GM12892 (cell line): ENCODE data around the gene RPL32.

Experiments
- DNase-seq: peaks from one replicate; pipeline ENCODE4 v3.0.0; 2011; ENCODE audit not compliant: insufficient read length
- FAIRE-seq: peaks from 2 replicates; lab custom pipeline; 2011; peaks lifted over from hg19 to GRCh38; lab: Jason Lieb, UNC
- POLR2A ChIP-seq: IDR thresholded peaks from 2 replicates; pipeline ENCODE4 v1.6.1; 2011; ENCODE audit warnings: low read depth, low read length, control low read depth
- POLR2AphosphoS5 ChIP-seq: IDR thresholded peaks from 2 replicates; pipeline ENCODE4 v1.6.1; 2011; ENCODE audit warnings: low read depth, low read length, control low read depth
- TAF1 ChIP-seq: IDR thresholded peaks from 2 replicates; pipeline ENCODE4 v1.6.1; 2011; ENCODE audit warnings: low read depth, mild to moderate bottlenecking, control low read depth, low read length, borderline replicate concordance

The RPL32 gene

DNA sequence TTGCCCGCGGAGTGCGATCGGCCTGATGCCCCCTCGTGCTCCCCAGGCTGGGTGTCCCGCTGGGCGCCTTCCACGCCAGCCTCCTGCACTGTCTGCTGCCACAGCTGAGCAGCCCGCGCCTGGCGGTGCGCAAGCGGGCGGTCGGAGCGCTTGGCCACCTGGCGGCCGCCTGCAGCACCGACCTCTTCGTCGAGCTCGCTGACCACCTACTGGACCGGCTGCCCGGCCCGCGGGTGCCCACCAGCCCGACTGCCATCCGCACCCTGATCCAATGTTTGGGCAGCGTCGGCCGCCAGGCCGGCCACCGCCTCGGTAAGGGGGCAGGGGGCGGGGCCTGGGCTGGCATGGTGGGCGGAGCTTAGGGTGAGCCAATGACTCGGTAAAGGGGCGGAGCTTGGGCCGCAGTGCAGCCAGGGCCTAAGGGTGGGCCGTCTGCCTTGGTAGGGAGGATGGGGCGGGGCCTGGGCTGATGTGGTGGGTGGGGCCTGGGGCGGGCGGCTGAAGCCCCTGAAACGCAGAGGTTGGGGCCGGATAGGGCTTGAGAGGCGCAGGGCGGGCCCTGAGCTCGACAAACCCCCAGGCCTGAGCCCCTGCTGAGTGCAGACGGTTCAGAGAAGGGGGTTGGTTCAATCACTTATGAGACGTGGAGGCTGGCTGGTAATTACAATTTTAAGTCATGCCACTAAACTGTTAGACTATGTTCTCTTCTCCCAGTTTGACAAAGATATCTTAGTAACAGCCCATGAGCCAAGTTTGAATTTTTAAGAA is 31.2 kb downstream of the RPL32 start:
- FAIRE-seq (peak; percentile 95), DNase-seq (peak; percentile 96)
- TF ChIP-seq TAF1: no peak
- no peak for TF ChIP-seq POLR2A
- no peak for TF ChIP-seq POLR2AphosphoS5

- DNase-seq: no peak
- no peak for FAIRE-seq
- TF ChIP-seq TAF1: no peak
- TF ChIP-seq POLR2A: no peak
- TF ChIP-seq POLR2AphosphoS5: no peak
These were observed 31.9 kb downstream of the RPL32 start for GRCh38 chr3:12809435-12809834.

- TF ChIP-seq TAF1 (no peak), POLR2AphosphoS5 (no peak), POLR2A (no peak)
- no peak for DNase-seq
- FAIRE-seq: no peak
These were observed 32.4 kb downstream of the RPL32 start for GRCh38 chr3:12809001-12809400.

DNA sequence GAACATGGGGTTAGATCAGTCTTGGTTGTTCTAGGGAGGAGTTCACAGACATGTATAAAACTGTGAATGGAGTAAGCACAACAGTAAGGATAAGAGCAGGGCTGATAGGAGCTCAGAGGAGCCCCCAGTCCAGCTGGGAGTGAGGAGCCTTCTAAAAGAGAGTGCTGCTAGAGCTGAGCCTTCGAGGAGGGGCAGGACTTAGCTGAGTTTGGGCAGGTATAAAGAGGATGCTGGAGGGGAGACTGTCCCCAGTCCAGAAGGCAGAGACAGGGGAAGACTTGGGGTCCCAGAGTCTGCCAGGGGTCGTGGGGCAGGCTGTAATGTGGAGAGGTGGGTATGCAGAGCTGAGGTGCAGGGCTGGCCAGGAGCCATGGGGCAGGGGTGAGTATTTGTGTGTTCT is 32.8 kb downstream of the RPL32 start:
- DNase-seq: no peak
- TF ChIP-seq POLR2AphosphoS5: no peak
- TF ChIP-seq TAF1: no peak
- no peak for TF ChIP-seq POLR2A
- FAIRE-seq: no peak

DNA sequence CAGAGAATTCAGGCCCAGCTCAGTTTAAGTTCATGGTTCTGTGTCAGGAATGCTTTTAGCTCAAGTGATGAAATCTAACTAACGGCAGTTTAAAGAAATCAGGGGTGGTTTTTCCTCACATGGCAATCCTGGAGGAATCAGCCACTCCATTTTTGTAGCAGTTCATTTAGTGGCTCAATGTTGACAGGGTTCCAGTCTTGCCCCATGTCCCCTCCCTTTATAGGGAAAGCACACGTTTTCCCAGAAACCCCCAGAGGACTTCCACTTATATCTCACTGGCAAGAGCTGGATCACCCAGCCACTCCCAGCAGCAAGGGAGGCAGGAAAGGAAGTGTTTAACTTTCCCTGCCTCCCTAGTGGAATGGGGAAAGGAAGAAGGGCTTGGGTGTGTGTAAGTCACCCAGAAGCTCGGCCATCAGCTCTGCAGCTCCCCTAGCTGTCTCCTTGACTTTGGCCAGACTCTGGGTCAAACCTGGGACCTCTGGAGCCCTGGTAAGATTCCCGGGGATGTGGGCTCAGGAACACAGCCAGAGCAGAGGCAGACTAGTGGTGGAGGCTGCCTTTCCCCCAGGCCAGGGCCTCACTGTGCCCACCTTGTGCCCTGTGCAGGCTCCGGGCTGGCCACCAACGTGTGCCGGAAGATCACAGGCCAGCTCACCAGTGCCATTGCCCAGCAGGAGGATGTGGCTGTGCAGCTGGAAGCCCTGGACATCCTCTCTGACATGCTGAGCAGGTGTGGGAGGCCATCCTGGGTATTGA is 33.6 kb downstream of the RPL32 start:
- TF ChIP-seq POLR2AphosphoS5 (no peak), TAF1 (no peak), POLR2A (no peak)
- FAIRE-seq (no peak), DNase-seq (no peak)

DNA sequence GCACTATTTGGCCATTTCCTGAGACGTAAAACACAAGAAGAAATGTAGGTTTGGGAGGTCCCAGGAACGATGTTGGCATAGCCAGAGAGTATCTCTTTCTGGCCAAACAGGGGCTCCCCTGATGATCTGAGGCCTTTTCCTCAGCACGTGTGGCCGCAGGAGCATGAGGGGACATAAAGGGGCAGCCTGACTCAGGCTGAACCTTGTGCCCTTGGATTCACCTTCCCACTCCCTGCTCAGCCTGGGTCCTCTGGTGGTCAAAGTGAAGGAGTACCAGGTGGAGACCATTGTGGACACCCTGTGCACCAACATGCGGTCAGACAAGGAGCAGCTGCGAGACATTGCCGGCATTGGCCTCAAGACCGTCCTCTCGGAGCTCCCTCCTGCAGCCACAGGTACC is 34.3 kb downstream of the RPL32 start:
- DNase-seq (no peak), FAIRE-seq (no peak)
- no peak for TF ChIP-seq POLR2A
- no peak for TF ChIP-seq POLR2AphosphoS5

DNA sequence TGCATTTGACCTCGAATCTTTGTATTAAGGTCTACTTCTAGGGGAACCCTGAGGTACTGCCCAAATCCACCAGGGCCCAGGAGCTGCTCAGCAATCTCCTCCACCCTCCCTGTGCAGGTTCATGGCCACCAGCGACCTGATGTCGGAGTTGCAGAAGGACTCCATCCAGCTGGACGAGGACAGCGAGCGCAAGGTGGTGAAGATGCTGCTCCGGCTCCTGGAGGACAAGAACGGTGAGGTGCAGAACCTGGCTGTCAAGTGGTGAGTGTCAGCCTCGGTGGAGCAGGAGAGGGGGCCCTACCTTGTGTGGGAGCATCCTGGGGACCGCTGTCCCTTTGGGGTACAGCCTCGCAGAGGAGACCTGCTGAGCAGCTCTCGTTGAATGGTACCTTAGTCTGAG is 38.0 kb downstream of the RPL32 start:
- no peak for FAIRE-seq
- TF ChIP-seq POLR2A (no peak), TAF1 (no peak), POLR2AphosphoS5 (no peak)
- no peak for DNase-seq

DNA sequence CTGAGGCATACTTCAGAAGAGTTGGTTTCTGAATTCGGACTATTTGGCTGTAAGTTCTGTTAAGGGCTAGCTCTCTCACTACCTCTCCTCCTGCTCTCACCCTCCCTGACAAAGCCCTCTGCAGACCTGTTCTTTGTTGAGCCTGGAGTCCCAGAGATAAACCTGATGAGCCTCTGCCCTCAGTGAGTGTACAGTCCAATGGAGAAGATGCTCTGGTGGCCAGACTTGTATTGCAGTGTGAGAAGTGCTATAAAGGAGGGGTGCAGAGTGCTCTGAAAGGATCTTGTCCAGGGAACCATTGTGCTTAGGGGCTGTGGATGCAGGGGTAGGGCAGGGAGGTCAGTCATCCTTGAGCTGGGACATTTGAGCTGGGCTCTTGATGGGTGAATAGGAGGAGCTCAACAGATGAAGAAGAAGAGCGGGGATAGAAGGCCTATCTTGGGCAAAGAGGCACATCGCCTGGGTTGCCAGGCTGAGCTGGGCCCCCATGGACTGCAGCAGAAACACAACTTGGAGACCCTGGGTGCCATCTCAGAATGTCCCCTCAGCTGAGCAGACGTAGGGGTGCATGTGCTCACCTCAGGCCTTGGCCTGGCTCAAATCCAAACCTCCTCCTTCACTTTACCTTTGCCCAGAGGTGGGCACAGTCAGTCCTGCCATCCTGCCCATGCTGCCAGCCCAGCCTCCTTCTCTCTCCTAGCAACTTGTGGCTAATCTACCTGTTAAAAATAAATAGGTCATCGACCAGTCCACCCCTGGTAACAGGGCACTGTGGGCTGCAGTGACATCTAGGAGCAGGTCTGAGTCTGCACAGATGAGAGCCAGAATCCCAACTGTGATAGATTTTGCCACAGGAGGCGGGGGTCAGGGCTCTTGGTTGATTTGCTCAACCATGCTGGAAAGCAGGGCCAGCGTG is 41.6 kb downstream of the RPL32 start:
- no peak for FAIRE-seq
- no peak for DNase-seq
- TF ChIP-seq TAF1 (no peak), POLR2A (no peak), POLR2AphosphoS5 (no peak)

DNA sequence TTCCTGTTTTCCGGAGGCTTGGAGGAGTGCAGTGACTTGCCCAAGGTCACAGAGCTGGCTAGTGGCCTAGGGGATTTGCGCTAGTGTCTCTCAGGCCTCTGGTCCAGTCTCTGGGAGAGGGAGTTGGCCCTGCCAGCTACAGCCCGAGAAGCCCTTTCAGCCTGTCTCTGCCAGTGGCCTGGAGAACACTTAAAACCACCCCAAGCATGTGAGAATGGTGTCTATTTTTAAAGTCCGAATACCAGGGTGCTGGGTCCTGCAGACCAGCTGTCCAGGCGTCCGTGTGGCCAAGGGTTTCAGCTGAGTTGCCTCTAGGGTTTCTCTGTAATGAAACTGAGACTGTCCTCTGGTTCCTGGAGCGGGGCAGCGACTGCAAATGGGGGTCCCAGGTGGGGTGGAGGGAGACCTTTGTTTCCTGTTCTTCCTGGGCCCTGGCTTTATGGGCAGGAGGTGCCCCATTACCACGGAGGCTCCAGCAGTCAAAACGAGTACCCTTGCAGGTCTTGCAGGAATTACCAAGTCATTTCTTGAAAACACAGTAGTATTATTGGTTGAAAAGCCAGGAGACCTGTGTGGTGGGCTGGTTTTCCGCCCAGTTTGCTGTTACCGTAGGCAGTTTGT is 42.7 kb downstream of the RPL32 start:
- DNase-seq (no peak), FAIRE-seq (no peak)
- TF ChIP-seq TAF1: no peak
- TF ChIP-seq POLR2AphosphoS5: no peak
- no peak for TF ChIP-seq POLR2A

DNA sequence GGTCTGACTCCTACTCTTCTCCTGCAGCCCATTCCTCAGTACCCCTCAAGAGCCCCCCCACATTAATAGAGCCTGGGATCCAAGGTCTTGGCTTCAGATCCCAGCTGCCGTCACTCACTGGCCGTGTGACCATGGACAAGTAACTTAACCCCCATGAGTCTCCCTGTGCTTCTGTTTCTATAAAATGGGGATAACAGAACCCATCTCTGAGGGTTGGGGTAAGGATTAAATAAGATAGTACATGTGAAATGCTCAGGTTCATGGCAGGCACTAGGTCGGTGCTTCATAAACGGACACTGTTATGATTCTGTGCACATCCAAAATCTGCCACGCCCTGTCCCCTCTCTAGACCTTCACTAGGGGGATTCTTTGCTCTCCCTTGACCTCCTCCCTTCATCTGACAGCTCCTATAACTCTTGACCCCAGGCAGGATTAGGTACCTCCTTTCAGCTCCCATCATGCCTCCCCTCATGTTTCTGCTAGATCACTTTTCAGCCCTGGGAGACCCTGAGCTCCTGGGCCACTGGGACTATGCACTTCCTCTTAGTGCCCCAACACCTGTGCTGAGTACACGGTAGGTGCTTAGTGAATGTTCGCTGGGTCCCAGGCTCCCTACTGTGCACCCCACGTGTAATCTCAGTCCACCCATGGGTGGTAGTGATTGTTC is 43.3 kb downstream of the RPL32 start:
- TF ChIP-seq TAF1: no peak
- no peak for TF ChIP-seq POLR2A
- TF ChIP-seq POLR2AphosphoS5: no peak
- no peak for DNase-seq
- no peak for FAIRE-seq
